Gastrocnemius medialis (tissue), 4 donors: ENCODE results near the gene COL4A1. TPM values are rescaled to one million over a fixed set of nuclear protein-coding genes. Genes with fewer than 3 reads are reported as not detected.

Source experiments
- ATAC-seq, 2 donors: fragments of 150-250 bp; one replicate each; pipeline ENCODE4 v1.9.1; 2016
- DNase-seq, 2 donors: peaks; one replicate each; pipeline ENCODE4 v3.0.0-alpha.2; 2019
- H3K27ac ChIP-seq, 4 donors: fragments of 200-600 bp; sonication (generic); 1 replicate in 1 of 4; 2 replicates in 3 of 4; pipeline ENCODE4 v1.5.1; 2016 to 2018; ENCODE audit warnings: mild to moderate bottlenecking in 2 of 4, moderate library complexity in 1 of 4
- H3K27me3 ChIP-seq, 3 donors: fragments of 200-600 bp; sonication (generic) in 2 of 3; 1 replicate in 1 of 3; 2 replicates in 2 of 3; pipeline versions ENCODE4 v1.5.1 to v1.6.0; 2016 to 2019; ENCODE audit warnings: mild to moderate bottlenecking in 1 of 3, moderate library complexity in 1 of 3
- H3K36me3 ChIP-seq, 2 donors: fragments of 200-600 bp; sonication (generic) in 1 of 2; one replicate each; pipeline ENCODE4 v1.5.1; 2017 to 2018
- H3K4me1 ChIP-seq, 2 donors: fragments of 200-600 bp; sonication (generic) in 1 of 2; one replicate each; pipeline ENCODE4 v1.5.1; 2016 to 2017; ENCODE audit warnings: mild to moderate bottlenecking in 2 of 2
- H3K4me3 ChIP-seq, 4 donors: fragments of 200-600 bp; sonication (generic) in 3 of 4; 1 replicate in 1 of 4; 2 replicates in 3 of 4; pipeline ENCODE4 v1.5.1; 2016 to 2019; ENCODE audit warnings: mild to moderate bottlenecking in 2 of 4
- H3K9me3 ChIP-seq, 3 donors: fragments of 200-600 bp; sonication (generic) in 2 of 3; 1 replicate in 1 of 3; 2 replicates in 2 of 3; pipeline ENCODE4 v1.5.1; 2016 to 2019
- POLR2A ChIP-seq, 2 donors: fragments of 450-650 bp; IDR thresholded peaks; one replicate each; pipeline ENCODE4 v1.6.1; 2017; ENCODE audit warnings: antibody characterized with exemption in 2 of 2, mild to moderate bottlenecking in 2 of 2, moderate library complexity in 2 of 2
- in situ Hi-C, 4 donors: fragments of 200-750 bp; cut with MboI; loops; one replicate each; pipeline versions ENCODE4 v1.15.0 to v1.8.0; 2017; ENCODE audit warnings: low sequenced_read_pairs in 4 of 4
- intact Hi-C: fragments of 100-400 bp; cut with DNase I; formaldehyde crosslinking; loops from one replicate; pipeline ENCODE4 v1.15.1; 2023; ENCODE audit warnings: low total_unique reads
- total RNA-seq, 4 donors: library from RNA; depleted of rRNA; stranded (reverse); fragments of >200 nt; gene quantifications; one replicate each; pipeline versions ENCODE4 v1.1.0 to v1.2.3, GENCODE V29; 2016
- TF ChIP-seq, protein P1 (sequence below), 5 experiments: fragments of 450-650 bp in 3 of 5; fragments of 200-600 bp in 2 of 5; sonication (generic) in 2 of 5; IDR thresholded peaks in 4 of 5; conservative IDR thresholded peaks in 1 of 5; 1 replicate in 4 of 5; 2 replicates in 1 of 5; pipeline ENCODE4 v1.5.1; 2016 to 2019; ENCODE audit warnings: antibody characterized with exemption in 5 of 5, mild to moderate bottlenecking in 3 of 5, moderate library complexity in 3 of 5

COL4A1 gene
- total RNA-seq, 4 donors from 2014 or later: 60.5 to 127 (median 120) TPM

DNA sequence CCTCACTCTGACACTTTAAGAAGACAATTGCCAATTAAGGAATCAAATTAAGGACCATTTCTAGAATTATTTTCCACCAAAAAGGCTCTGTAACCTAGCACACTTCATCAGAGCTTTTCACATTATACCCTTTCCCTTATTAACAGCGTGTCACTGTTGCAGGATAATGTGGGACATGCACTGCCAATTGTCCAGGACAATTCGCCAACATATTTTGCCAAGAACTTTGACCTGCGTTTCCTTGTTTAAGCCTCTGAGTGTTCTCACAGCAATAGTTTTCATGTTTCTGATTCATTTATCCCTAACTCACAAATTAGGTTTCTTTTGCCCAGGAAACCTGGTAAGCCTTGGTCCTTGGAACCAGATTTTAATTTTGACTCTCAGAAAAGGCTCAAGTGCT lies 13.3 kb downstream of the COL4A1 start:
- H3K4me3 ChIP-seq: no peak overlapping the region
- H3K9me3 ChIP-seq: no peaks in the 10 kb centered on the region
- H3K27ac ChIP-seq: peak overlapping the region in 3 of 4 donors; percentile 7 to 37 (median 25)
- ATAC-seq (no peak), DNase-seq (no peak)
- TF ChIP-seq POLR2A (IDR thresholded peaks at IDR 0.05): no peak
- TF ChIP-seq, protein P1, sequence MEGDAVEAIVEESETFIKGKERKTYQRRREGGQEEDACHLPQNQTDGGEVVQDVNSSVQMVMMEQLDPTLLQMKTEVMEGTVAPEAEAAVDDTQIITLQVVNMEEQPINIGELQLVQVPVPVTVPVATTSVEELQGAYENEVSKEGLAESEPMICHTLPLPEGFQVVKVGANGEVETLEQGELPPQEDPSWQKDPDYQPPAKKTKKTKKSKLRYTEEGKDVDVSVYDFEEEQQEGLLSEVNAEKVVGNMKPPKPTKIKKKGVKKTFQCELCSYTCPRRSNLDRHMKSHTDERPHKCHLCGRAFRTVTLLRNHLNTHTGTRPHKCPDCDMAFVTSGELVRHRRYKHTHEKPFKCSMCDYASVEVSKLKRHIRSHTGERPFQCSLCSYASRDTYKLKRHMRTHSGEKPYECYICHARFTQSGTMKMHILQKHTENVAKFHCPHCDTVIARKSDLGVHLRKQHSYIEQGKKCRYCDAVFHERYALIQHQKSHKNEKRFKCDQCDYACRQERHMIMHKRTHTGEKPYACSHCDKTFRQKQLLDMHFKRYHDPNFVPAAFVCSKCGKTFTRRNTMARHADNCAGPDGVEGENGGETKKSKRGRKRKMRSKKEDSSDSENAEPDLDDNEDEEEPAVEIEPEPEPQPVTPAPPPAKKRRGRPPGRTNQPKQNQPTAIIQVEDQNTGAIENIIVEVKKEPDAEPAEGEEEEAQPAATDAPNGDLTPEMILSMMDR (IDR thresholded peaks at IDR 0.05 in 4 of 5, conservative IDR thresholded peaks at IDR 0.05 in 1 of 5): no peak
- H3K4me1 ChIP-seq: peaks cover 0 to 16% of the 10 kb centered on the region in 2 donors
- peaks cover 0 to 6% (median 4%) of the 10 kb centered on the region in 3 donors for H3K27me3 ChIP-seq
- H3K36me3 ChIP-seq: no peaks in the 10 kb centered on the region
- intact Hi-C loops (no loop called here), in situ Hi-C loops (no loop called here)

DNA sequence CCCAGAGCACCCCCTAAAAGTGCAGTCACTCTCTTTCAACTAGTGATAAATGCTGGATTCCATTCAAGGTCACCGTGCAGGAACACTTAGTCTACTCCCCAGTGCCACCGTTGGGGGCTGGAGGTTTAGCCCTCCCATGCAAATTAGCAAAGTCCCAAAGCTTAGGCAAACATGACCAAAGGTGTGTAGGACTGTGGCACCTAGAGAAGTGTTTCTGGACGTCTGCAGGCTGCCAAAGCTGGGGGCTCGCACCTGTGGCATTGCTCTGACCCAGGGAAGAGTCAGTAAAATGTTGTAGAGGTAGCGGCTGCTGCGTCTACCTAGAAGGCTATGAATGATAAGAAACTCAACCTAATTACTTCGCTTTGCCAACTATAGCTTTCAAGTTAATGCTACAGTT lies 13.9 kb downstream of the COL4A1 start:
- TF ChIP-seq, protein P1 (IDR thresholded peaks at IDR 0.05 in 4 of 5, conservative IDR thresholded peaks at IDR 0.05 in 1 of 5): no peak
- TF ChIP-seq POLR2A (IDR thresholded peaks at IDR 0.05): no peak
- in situ Hi-C loops (no loop called here), intact Hi-C loops (no loop called here)
- Histone ChIP-seq H3K4me1 (peaks cover 0 to 16% of the 10 kb centered on the region in 2 donors), H3K9me3 (no peaks in the 10 kb centered on the region), H3K27me3 (peaks cover 0 to 6% (median 4%) of the 10 kb centered on the region in 3 donors), H3K36me3 (no peaks in the 10 kb centered on the region), H3K4me3 (no peak overlapping the region), H3K27ac (no peak overlapping the region)
- ATAC-seq (no peak), DNase-seq (no peak)

DNA sequence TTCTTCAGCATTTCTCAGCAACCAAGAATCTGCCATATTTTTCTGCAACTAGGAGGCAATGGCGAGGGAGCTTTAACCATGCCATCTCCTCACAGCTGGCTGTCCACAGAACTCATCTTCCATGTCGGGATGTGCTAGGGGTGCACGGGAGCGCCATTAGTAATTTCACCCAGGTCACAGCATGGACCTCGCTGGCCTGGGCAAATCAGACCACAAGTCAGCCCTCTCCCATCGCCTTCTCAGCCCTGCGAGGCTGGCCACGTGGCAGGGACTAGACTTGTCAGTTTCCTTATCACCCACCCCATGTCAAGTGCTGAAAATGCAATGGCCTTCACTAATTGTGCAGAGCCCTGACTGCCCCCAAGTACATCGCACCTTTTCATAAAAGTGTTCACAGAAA lies 15.7 kb downstream of the COL4A1 start:
- TF ChIP-seq POLR2A (IDR thresholded peaks at IDR 0.05): no peak
- TF ChIP-seq, protein P1 (IDR thresholded peaks at IDR 0.05 in 4 of 5, conservative IDR thresholded peaks at IDR 0.05 in 1 of 5): no peak
- DNase-seq (no peak), ATAC-seq (no peak)
- H3K4me3 ChIP-seq: no peak overlapping the region
- H3K27me3 ChIP-seq: no peaks in the 10 kb centered on the region
- intact Hi-C loops (no loop called here), in situ Hi-C loops (no loop called here)
- H3K4me1 ChIP-seq: peaks cover 0 to 22% of the 10 kb centered on the region in 2 donors
- no peaks in the 10 kb centered on the region for H3K9me3 ChIP-seq
- H3K27ac ChIP-seq: no peak overlapping the region
- no peaks in the 10 kb centered on the region for H3K36me3 ChIP-seq

DNA sequence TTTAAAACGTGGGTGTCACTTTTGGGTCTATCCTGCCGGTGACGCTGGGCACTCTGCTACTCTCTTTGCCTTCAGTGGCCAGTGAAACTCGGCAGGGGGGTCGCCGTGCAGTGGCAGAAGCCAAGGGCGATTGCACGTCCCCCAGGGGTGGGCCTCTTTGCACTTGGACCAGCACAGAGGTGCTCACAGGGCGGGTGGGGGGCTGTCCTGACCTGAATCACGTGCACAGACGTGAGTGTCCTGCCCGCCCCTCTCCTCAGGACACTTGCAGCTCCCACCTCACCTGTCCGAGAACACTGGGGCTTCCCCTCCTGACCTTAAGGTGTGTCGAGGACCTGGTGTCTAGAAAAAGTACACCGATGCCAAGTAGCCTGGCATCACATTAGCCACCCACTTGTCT lies 16.1 kb downstream of the COL4A1 start:
- in situ Hi-C loops: no loop called here
- no peak overlapping the region for H3K27ac ChIP-seq

More for the DNA sequence above, 16.1 kb downstream of the COL4A1 start:
- H3K4me1 ChIP-seq: peaks cover 0 to 22% of the 10 kb centered on the region in 2 donors
- intact Hi-C loops: no loop called here
- H3K4me3 ChIP-seq: no peak overlapping the region
- H3K27me3 ChIP-seq: no peaks in the 10 kb centered on the region
- TF ChIP-seq, protein P1 (IDR thresholded peaks at IDR 0.05 in 4 of 5, conservative IDR thresholded peaks at IDR 0.05 in 1 of 5): no peak
- TF ChIP-seq POLR2A (IDR thresholded peaks at IDR 0.05): no peak
- no peak for DNase-seq
- ATAC-seq: no peak
- H3K9me3 ChIP-seq: no peaks in the 10 kb centered on the region
- H3K36me3 ChIP-seq: no peaks in the 10 kb centered on the region
